Stomach smooth muscle (tissue), 2 donors: Measurements from ENCODE around the gene PON1.

Experiments used
- H3K27ac ChIP-seq: one replicate; pipeline ENCODE4 v1.7.0; 2013; ENCODE audit warnings: mild to moderate bottlenecking, low read length, inconsistent platforms
- H3K27me3 ChIP-seq, 2 donors: one replicate each; pipeline ENCODE4 v1.7.0; 2013; ENCODE audit warnings: low read length in 2 of 2; ENCODE audit not compliant: insufficient read depth in 2 of 2, control insufficient read depth in 1 of 2
- H3K36me3 ChIP-seq, 2 donors: one replicate each; pipeline ENCODE4 v1.7.0; 2013; ENCODE audit warnings: low read length in 2 of 2; ENCODE audit not compliant: control insufficient read depth in 2 of 2, insufficient read depth in 2 of 2
- H3K4me1 ChIP-seq: one replicate; pipeline ENCODE4 v1.7.0; 2013; ENCODE audit warnings: low read length; ENCODE audit not compliant: control insufficient read depth, insufficient read depth
- H3K4me3 ChIP-seq, 2 donors: one replicate each; pipeline ENCODE4 v1.7.0; 2013; ENCODE audit warnings: low read length in 2 of 2
- H3K9ac ChIP-seq, 2 donors: one replicate each; pipeline ENCODE4 v1.7.0; 2013; ENCODE audit warnings: low read length in 2 of 2, mild to moderate bottlenecking in 1 of 2
- H3K9me3 ChIP-seq, 2 donors: one replicate each; pipeline ENCODE4 v1.7.0; 2013; ENCODE audit warnings: low read length in 2 of 2; ENCODE audit not compliant: control insufficient read depth in 2 of 2
- donor health status: healthy.
- donor health status: Pancreatic carcinoma.

PON1 gene

GRCh38 chr7:95318501-95319100 is 5.7 kb downstream of the PON1 start:
- H3K27ac ChIP-seq, result no peak overlapping the region
- H3K4me1 ChIP-seq, result no peaks in the 10 kb centered on the region
- H3K36me3 ChIP-seq, result no peaks in the 10 kb centered on the region
- peaks cover 0 to 3% of the 10 kb centered on the region in 2 donors for H3K27me3 ChIP-seq
- no peak overlapping the region for H3K9ac ChIP-seq
- no peak overlapping the region for H3K4me3 ChIP-seq
- no peaks in the 10 kb centered on the region for H3K9me3 ChIP-seq

- Histone ChIP-seq H3K27me3 (peaks cover 0 to 3% of the 10 kb centered on the region in 2 donors), H3K9ac (no peak overlapping the region), H3K4me1 (no peaks in the 10 kb centered on the region), H3K4me3 (no peak overlapping the region), H3K36me3 (no peaks in the 10 kb centered on the region), H3K9me3 (no peaks in the 10 kb centered on the region), H3K27ac (no peak overlapping the region)
These were observed 6.4 kb downstream of the PON1 start for GRCh38 chr7:95317966-95318365.

- no peak overlapping the region for H3K4me3 ChIP-seq
- H3K9me3 ChIP-seq, result no peaks in the 10 kb centered on the region
- H3K9ac ChIP-seq, result no peak overlapping the region
- peaks cover 0 to 2% of the 10 kb centered on the region in 2 donors for H3K27me3 ChIP-seq
- H3K4me1 ChIP-seq, result no peaks in the 10 kb centered on the region
- H3K36me3 ChIP-seq, result no peaks in the 10 kb centered on the region
- H3K27ac ChIP-seq, result no peak overlapping the region
These were observed 6.8 kb downstream of the PON1 start for GRCh38 chr7:95317546-95317945.

- Histone ChIP-seq H3K9ac (no peak overlapping the region), H3K4me3 (no peak overlapping the region), H3K27me3 (no peaks in the 10 kb centered on the region), H3K9me3 (no peaks in the 10 kb centered on the region), H3K4me1 (no peaks in the 10 kb centered on the region), H3K27ac (no peak overlapping the region), H3K36me3 (no peaks in the 10 kb centered on the region)
These were observed 7.7 kb downstream of the PON1 start for GRCh38 chr7:95316588-95316987.

GRCh38 chr7:95312561-95312960 is 11.8 kb downstream of the PON1 start:
- Histone ChIP-seq H3K36me3 (no peaks in the 10 kb centered on the region), H3K4me1 (no peaks in the 10 kb centered on the region), H3K27me3 (no peaks in the 10 kb centered on the region), H3K27ac (no peak overlapping the region), H3K9me3 (no peaks in the 10 kb centered on the region), H3K4me3 (no peak overlapping the region), H3K9ac (no peak overlapping the region)

GRCh38 chr7:95311389-95311788 is 12.9 kb downstream of the PON1 start:
- Histone ChIP-seq H3K36me3 (no peaks in the 10 kb centered on the region), H3K9ac (no peak overlapping the region)

GRCh38 chr7:95309951-95310350 is 14.4 kb downstream of the PON1 start:
- Histone ChIP-seq H3K4me3 (no peak overlapping the region), H3K9ac (no peak overlapping the region), H3K27ac (no peak overlapping the region), H3K27me3 (peaks cover 0 to 2% of the 10 kb centered on the region in 2 donors), H3K36me3 (no peaks in the 10 kb centered on the region), H3K4me1 (no peaks in the 10 kb centered on the region), H3K9me3 (no peaks in the 10 kb centered on the region)

More at GRCh38 chr7:95311389-95311788, 12.9 kb downstream of the PON1 start:
- Histone ChIP-seq H3K4me1 (no peaks in the 10 kb centered on the region), H3K27me3 (no peaks in the 10 kb centered on the region), H3K4me3 (no peak overlapping the region), H3K27ac (no peak overlapping the region), H3K9me3 (no peaks in the 10 kb centered on the region)

GRCh38 chr7:95304990-95305389 is 19.3 kb downstream of the PON1 start:
- no peak overlapping the region for H3K27ac ChIP-seq
- no peak overlapping the region for H3K9ac ChIP-seq
- no peaks in the 10 kb centered on the region for H3K36me3 ChIP-seq
- no peak overlapping the region for H3K4me3 ChIP-seq
- H3K27me3 ChIP-seq, result peaks cover 0 to 2% of the 10 kb centered on the region in 2 donors
- no peaks in the 10 kb centered on the region for H3K9me3 ChIP-seq
- H3K4me1 ChIP-seq, result no peaks in the 10 kb centered on the region

GRCh38 chr7:95303013-95303905 is 21.1 kb downstream of the PON1 start:
- H3K4me3 ChIP-seq, result no peak overlapping the region
- no peaks in the 10 kb centered on the region for H3K4me1 ChIP-seq
- H3K9me3 ChIP-seq, result no peaks in the 10 kb centered on the region
- no peak overlapping the region for H3K27ac ChIP-seq
- no peaks in the 10 kb centered on the region for H3K36me3 ChIP-seq
- H3K9ac ChIP-seq, result no peak overlapping the region
- peaks cover 0 to 2% of the 10 kb centered on the region in 2 donors for H3K27me3 ChIP-seq

GRCh38 chr7:95298091-95298490 is 26.2 kb downstream of the PON1 start:
- H3K4me1 ChIP-seq, result no peaks in the 10 kb centered on the region
- H3K27ac ChIP-seq, result no peak overlapping the region
- no peaks in the 10 kb centered on the region for H3K9me3 ChIP-seq
- H3K36me3 ChIP-seq, result no peaks in the 10 kb centered on the region
- H3K9ac ChIP-seq, result no peak overlapping the region
- no peak overlapping the region for H3K4me3 ChIP-seq
- no peaks in the 10 kb centered on the region for H3K27me3 ChIP-seq

- no peaks in the 10 kb centered on the region for H3K36me3 ChIP-seq
- no peak overlapping the region for H3K27ac ChIP-seq
- no peaks in the 10 kb centered on the region for H3K4me1 ChIP-seq
- H3K9ac ChIP-seq, result no peak overlapping the region
- no peak overlapping the region for H3K4me3 ChIP-seq
- no peaks in the 10 kb centered on the region for H3K9me3 ChIP-seq
- H3K27me3 ChIP-seq, result no peaks in the 10 kb centered on the region
These were observed 27.3 kb downstream of the PON1 start for GRCh38 chr7:95297041-95297440.
